ENCODE data around the gene GHR.
"Not testable (repeated sequence)": the region's sequence is repeated elsewhere in the genome, so short reads cannot be mapped to it uniquely, and the experiment has no call there.

Gene GHR

DNA sequence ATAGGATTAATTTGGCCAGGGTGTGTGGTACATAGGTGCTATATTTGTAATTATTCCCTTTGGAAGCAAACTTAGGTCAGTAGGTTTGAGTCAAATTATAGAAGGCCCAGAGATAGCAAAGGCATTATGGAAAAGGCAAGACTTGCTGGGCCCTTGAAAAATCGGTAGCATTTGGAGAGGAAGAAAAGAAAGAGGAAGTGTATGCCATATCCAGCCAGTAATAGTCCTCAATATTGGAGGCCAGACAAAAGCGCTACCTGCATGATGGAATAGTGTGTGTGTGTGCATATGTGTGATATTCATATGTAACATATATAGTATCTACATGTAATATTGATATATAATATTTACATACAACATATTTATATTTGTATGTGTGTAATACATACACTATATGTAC lies 146.1 kb downstream of the GHR start:
- Histone ChIP-seq H3K27ac (ENCODE audit: low read depth, low read length) (no peak overlapping the region), H3K36me3 (ENCODE audit: control insufficient read depth, insufficient read depth, low read length) (no peaks in the 10 kb centered on the region), H3K27me3 (ENCODE audit: control insufficient read depth, insufficient read depth, low read length) (no peaks in the 10 kb centered on the region), H3K9me3 (ENCODE audit: control insufficient read depth, insufficient read depth, low read depth, low read length) (no peaks in the 10 kb centered on the region), H3K4me3 (ENCODE audit: low read depth, low read length) (no peak overlapping the region), H3K4me1 (ENCODE audit: control insufficient read depth, insufficient read depth, low read length) (no peaks in the 10 kb centered on the region), H3K9ac (ENCODE audit: low read length) (no peak overlapping the region)

DNA sequence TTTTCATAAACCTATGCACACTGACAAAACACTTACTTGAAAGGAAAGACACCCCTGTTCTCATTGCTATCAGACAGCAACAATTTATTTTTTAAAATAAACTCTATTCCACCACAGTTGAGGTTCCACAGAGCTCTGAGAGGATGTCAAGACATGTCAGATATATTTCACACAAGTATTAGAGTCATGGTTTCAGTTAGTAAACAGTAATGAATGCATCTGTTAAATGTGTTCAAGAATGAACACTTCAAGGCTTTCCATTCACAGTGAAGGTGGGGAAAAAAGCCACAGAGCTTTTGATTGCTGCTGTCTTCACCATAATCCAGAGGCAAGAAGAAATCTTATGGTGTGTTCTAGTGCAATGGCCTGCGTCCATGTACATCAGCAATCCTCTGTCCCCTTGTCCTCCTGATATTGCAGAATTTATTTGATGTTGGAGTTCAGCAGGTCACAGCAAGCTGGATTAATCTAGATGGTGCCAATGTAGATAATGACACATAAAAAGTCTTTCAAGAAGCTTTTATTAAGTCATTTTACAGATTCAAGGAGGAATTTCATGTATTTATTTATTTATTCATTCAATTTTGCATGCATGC lies 146.8 kb downstream of the GHR start:
- no peaks in the 10 kb centered on the region for H3K9me3 ChIP-seq (ENCODE audit: control insufficient read depth, insufficient read depth, low read depth, low read length)
- H3K4me1 ChIP-seq (ENCODE audit: control insufficient read depth, insufficient read depth, low read length), result no peaks in the 10 kb centered on the region
- no peaks in the 10 kb centered on the region for H3K27me3 ChIP-seq (ENCODE audit: control insufficient read depth, insufficient read depth, low read length)
- no peaks in the 10 kb centered on the region for H3K36me3 ChIP-seq (ENCODE audit: control insufficient read depth, insufficient read depth, low read length)
- H3K4me3 ChIP-seq (ENCODE audit: low read depth, low read length), result no peak overlapping the region
- H3K9ac ChIP-seq (ENCODE audit: low read length), result no peak overlapping the region
- no peak overlapping the region for H3K27ac ChIP-seq (ENCODE audit: low read depth, low read length)

DNA sequence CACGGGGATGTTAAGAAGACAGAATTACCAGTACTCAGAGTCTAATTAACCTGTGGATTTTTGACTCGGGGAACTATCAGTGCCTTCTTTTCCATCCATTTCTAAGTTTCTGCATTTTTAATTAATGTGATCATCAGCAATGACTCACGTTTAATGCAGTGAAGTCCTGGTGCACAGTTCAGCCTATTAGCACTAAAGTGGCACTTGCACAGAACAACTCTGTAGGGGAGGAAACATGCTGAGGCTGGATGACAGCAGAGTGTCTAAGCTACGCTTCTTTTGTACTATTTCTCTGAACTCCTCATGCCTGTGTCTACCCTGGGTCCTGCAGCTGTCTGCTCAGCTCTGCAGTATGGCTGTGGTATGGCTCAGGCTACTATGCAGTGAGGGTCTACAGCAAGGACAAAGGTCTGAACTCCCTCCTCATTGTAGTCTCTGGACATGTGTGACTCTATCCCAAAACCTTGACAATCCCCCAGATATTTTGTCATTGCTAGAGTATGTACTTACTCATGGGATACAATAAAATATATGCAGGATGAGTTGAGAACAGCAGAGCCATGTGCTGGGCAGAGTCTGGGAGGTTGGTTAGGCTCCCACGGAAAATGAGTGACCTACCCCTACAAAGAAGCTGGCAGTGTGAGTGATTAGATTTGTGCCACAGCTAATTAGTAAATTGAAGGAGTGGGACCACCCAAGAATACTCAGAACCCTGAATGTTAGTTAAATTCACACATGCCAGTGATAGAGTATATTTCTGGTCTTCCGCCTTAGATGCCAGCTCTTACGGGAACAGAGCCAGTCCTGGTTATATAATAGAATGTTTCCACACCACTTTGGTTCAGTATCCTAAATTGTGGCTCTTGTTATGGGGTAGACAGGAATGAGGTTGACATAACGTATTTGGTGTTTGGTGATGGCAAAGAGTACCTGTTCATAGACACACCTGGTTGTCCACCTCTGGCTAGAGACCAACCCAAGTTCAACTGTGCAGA lies 148.0 kb downstream of the GHR start:
- H3K4me3 ChIP-seq (ENCODE audit: low read depth, low read length), result no peak overlapping the region
- no peaks in the 10 kb centered on the region for H3K4me1 ChIP-seq (ENCODE audit: control insufficient read depth, insufficient read depth, low read length)
- H3K27me3 ChIP-seq (ENCODE audit: control insufficient read depth, insufficient read depth, low read length), result no peaks in the 10 kb centered on the region
- H3K9me3 ChIP-seq (ENCODE audit: control insufficient read depth, insufficient read depth, low read depth, low read length), result no peaks in the 10 kb centered on the region
- H3K9ac ChIP-seq (ENCODE audit: low read length), result no peak overlapping the region
- H3K36me3 ChIP-seq (ENCODE audit: control insufficient read depth, insufficient read depth, low read length), result no peaks in the 10 kb centered on the region
- no peak overlapping the region for H3K27ac ChIP-seq (ENCODE audit: low read depth, low read length)

DNA sequence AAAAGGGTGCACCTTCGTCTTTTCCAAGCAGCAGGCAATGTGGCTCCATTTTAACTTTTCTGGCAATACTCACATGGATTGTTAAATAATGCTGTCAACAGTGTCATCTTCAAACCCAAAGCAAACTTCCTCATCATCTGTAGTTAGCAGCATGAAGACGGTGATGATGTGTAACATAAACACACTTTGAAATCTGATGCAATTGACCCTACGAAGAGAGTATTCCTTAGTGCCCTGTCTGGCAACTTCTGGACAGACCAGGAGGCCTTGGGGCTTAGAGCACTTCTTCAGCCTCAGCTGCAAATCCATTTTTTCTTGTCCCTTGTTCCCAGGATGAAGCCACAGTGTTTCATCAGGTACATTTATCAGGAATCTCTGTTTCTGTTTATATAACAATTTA lies 149.1 kb downstream of the GHR start:
- H3K27me3 ChIP-seq (ENCODE audit: control insufficient read depth, insufficient read depth, low read length), result no peaks in the 10 kb centered on the region
- H3K36me3 ChIP-seq (ENCODE audit: control insufficient read depth, insufficient read depth, low read length), result no peaks in the 10 kb centered on the region
- H3K9me3 ChIP-seq (ENCODE audit: control insufficient read depth, insufficient read depth, low read depth, low read length), result no peaks in the 10 kb centered on the region
- H3K4me1 ChIP-seq (ENCODE audit: control insufficient read depth, insufficient read depth, low read length), result no peaks in the 10 kb centered on the region
- no peak overlapping the region for H3K27ac ChIP-seq (ENCODE audit: low read depth, low read length)
- H3K4me3 ChIP-seq (ENCODE audit: low read depth, low read length), result no peak overlapping the region
- no peak overlapping the region for H3K9ac ChIP-seq (ENCODE audit: low read length)

DNA sequence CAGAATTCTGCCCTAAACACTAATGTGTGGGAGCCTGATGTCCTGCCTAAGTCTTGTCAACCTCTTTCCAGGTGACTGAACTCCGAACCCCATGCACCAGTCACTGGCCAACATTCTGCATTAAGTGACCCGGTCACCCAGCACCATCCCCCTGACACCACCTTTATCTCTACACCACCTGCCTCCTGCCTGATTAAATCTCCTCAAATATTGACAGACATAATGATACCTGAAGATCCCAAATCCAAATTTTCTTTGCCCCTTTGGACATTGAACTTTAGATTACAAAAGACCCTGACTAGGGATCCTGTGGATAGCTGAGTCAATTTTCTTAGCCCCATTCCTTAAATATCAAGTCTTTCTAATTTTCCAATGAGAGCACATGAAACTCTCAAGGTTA lies 150.1 kb downstream of the GHR start:
- H3K4me1 ChIP-seq (ENCODE audit: control insufficient read depth, insufficient read depth, low read length), result no peaks in the 10 kb centered on the region
- H3K4me3 ChIP-seq (ENCODE audit: low read depth, low read length), result no peak overlapping the region
- no peaks in the 10 kb centered on the region for H3K27me3 ChIP-seq (ENCODE audit: control insufficient read depth, insufficient read depth, low read length)
- H3K27ac ChIP-seq (ENCODE audit: low read depth, low read length), result no peak overlapping the region
- no peaks in the 10 kb centered on the region for H3K36me3 ChIP-seq (ENCODE audit: control insufficient read depth, insufficient read depth, low read length)
- H3K9me3 ChIP-seq (ENCODE audit: control insufficient read depth, insufficient read depth, low read depth, low read length), result no peaks in the 10 kb centered on the region
- H3K9ac ChIP-seq (ENCODE audit: low read length), result no peak overlapping the region

DNA sequence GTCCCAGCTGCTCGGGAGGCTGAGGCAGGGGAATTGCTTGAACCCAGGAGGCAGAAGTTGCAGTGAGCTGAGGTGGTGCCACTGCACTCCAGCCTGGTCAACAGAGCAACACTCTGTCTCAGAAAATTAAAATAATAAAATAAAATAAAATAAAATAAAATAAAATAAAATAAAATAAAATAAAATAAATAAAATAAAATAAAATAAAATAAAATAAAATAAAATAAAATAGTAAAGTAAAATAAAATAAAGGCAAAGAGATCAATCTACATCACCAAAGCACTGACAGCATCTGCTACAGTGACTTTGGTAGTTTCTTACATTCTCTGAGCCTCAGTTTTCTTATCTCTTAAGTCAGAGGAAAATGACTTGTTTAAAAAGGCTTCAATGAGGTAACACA lies 152.7 kb downstream of the GHR start:
- H3K27me3 ChIP-seq (ENCODE audit: control insufficient read depth, insufficient read depth, low read length); H3K27ac ChIP-seq (ENCODE audit: low read depth, low read length); H3K9me3 ChIP-seq (ENCODE audit: control insufficient read depth, insufficient read depth, low read depth, low read length); H3K36me3 ChIP-seq (ENCODE audit: control insufficient read depth, insufficient read depth, low read length); H3K4me3 ChIP-seq (ENCODE audit: low read depth, low read length); H3K9ac ChIP-seq (ENCODE audit: low read length); H3K4me1 ChIP-seq (ENCODE audit: control insufficient read depth, insufficient read depth, low read length): not testable (repeated sequence)

DNA sequence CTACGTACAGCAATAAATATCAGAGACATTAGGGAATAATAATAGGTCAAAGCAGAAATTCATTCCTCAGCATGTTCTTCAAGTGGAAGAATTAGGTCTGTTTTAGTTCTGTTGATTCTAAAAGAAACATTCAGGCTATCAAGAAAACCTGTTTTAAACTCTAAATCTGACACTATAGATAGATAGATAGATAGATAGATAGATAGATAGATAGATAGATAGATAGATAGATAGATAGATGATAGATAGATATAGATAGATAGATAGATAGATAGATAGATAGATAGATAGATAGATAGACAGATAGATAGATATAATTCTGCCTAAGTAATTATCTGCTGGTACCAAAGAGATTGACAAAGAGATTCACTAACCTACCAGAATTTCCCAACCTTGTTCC lies 155.7 kb downstream of the GHR start:
- H3K9me3 ChIP-seq (ENCODE audit: control insufficient read depth, insufficient read depth, low read depth, low read length); H3K27ac ChIP-seq (ENCODE audit: low read depth, low read length); H3K9ac ChIP-seq (ENCODE audit: low read length); H3K36me3 ChIP-seq (ENCODE audit: control insufficient read depth, insufficient read depth, low read length); H3K4me1 ChIP-seq (ENCODE audit: control insufficient read depth, insufficient read depth, low read length); H3K27me3 ChIP-seq (ENCODE audit: control insufficient read depth, insufficient read depth, low read length); H3K4me3 ChIP-seq (ENCODE audit: low read depth, low read length): not testable (repeated sequence)

DNA sequence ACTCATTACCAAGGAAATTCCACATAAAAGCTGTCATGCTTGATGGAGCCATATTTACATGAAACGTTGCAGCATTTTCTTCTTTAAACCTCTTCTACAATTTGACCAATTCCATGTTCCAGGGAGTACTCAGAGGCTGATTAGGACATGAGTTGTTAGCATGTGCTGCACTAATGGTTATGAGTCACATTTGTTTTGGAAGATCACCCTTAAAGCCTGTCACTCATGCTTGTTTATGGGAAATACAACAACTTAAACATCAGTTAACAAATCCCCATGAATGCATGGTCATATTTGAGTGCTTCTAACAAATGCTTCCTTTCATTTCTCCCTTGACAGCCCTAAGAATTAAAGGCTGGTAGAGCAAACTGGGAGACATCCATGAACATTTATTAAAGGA lies 156.1 kb downstream of the GHR start:
- no peaks in the 10 kb centered on the region for H3K27me3 ChIP-seq (ENCODE audit: control insufficient read depth, insufficient read depth, low read length)
- no peaks in the 10 kb centered on the region for H3K4me1 ChIP-seq (ENCODE audit: control insufficient read depth, insufficient read depth, low read length)

DNA sequence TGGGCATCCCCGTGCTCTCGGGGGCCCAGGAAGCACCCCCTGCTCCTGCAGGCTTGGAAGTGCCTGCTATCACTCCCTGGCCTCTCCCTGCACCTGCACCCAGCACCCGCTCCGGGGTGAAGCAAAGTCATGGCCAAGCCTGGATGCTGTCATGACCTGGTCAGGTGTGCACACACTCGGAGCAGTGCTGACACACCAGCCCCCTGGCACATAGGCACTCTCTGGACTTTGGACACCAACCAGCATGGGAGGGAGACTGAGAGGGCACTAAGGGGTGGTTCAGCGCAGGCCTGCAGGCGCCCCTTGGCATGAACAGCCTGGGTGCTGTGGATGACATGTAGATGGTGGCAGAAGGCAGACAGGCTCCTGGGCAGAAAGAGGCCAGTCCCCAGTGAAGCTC lies 158.6 kb downstream of the GHR start:
- no peaks in the 10 kb centered on the region for H3K27me3 ChIP-seq (ENCODE audit: control insufficient read depth, insufficient read depth, low read length)
- no peaks in the 10 kb centered on the region; the same call in 1 of the 2 replicates for H3K9me3 ChIP-seq (ENCODE audit: control insufficient read depth, insufficient read depth, low read depth, low read length)
- H3K4me1 ChIP-seq (ENCODE audit: control insufficient read depth, insufficient read depth, low read length), result no peaks in the 10 kb centered on the region
- H3K9ac ChIP-seq (ENCODE audit: low read length), result no peak overlapping the region
- no peaks in the 10 kb centered on the region for H3K36me3 ChIP-seq (ENCODE audit: control insufficient read depth, insufficient read depth, low read length)
- H3K4me3 ChIP-seq (ENCODE audit: low read depth, low read length), result no peak overlapping the region
- H3K27ac ChIP-seq (ENCODE audit: low read depth, low read length), result no peak overlapping the region

More for the DNA sequence above, 156.1 kb downstream of the GHR start:
- no peak overlapping the region for H3K27ac ChIP-seq (ENCODE audit: low read depth, low read length)
- H3K9me3 ChIP-seq (ENCODE audit: control insufficient read depth, insufficient read depth, low read depth, low read length), result no peaks in the 10 kb centered on the region; the same call in 1 of the 2 replicates
- H3K4me3 ChIP-seq (ENCODE audit: low read depth, low read length), result no peak overlapping the region
- H3K9ac ChIP-seq (ENCODE audit: low read length), result no peak overlapping the region
- no peaks in the 10 kb centered on the region for H3K36me3 ChIP-seq (ENCODE audit: control insufficient read depth, insufficient read depth, low read length)

DNA sequence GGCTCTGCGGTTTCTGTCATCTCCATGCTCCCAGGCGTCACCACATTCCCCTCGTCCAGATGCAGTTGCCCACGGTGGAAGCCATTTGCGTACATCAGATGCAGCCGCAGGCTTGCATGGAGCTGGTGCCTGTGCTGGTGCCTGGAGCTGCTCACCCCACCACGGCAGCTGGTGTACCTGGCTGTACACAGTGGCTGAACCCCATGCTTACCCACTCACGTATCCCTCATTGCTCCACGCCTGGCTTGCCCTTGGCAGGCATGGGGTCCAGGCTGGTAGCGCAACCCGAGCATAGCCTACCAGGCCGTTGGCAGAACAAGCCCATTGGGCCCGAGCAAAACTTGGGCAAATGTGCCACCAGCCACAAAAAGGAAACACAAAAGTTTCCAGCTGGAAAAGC lies 159.5 kb downstream of the GHR start:
- Histone ChIP-seq H3K36me3 (ENCODE audit: control insufficient read depth, insufficient read depth, low read length) (no peaks in the 10 kb centered on the region), H3K4me3 (ENCODE audit: low read depth, low read length) (no peak overlapping the region), H3K4me1 (ENCODE audit: control insufficient read depth, insufficient read depth, low read length) (no peaks in the 10 kb centered on the region), H3K27ac (ENCODE audit: low read depth, low read length) (no peak overlapping the region), H3K27me3 (ENCODE audit: control insufficient read depth, insufficient read depth, low read length) (no peaks in the 10 kb centered on the region), H3K9me3 (ENCODE audit: control insufficient read depth, insufficient read depth, low read depth, low read length) (no peaks in the 10 kb centered on the region; the same call in 1 of the 2 replicates), H3K9ac (ENCODE audit: low read length) (no peak overlapping the region)

DNA sequence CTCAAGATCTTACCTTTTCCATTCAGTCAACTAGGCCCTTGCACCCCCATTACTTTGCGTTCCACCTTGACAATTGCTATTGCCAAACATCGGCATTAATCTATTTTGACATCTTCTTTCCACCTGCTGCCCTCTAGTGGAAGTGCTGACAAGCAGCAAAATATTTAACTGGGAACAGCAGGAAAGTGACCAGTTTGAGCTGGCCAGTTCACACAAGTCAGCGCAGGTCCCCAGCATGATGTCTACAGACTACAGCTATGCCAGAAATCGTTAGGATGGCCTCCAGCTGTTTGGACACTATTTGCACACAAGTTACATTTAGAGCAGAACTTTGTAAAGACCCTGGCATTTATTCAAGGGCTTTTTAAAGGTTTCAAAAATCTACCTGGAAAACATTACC lies 160.1 kb downstream of the GHR start:
- Histone ChIP-seq H3K9ac (ENCODE audit: low read length) (no peak overlapping the region), H3K36me3 (ENCODE audit: control insufficient read depth, insufficient read depth, low read length) (no peaks in the 10 kb centered on the region), H3K4me3 (ENCODE audit: low read depth, low read length) (no peak overlapping the region), H3K27ac (ENCODE audit: low read depth, low read length) (no peak overlapping the region), H3K9me3 (ENCODE audit: control insufficient read depth, insufficient read depth, low read depth, low read length) (no peaks in the 10 kb centered on the region; the same call in 1 of the 2 replicates), H3K27me3 (ENCODE audit: control insufficient read depth, insufficient read depth, low read length) (no peaks in the 10 kb centered on the region), H3K4me1 (ENCODE audit: control insufficient read depth, insufficient read depth, low read length) (no peaks in the 10 kb centered on the region)

Measured in HUES6 (cell line).